ENCODE data around the gene TDRKH.

Gene TDRKH

GRCh38 chr1:151763990-151764389, 26.3 kb downstream of the TDRKH start:
- DNase-seq (ENCODE audit: low read depth, low spot score): no peak
- peak overlapping the region; percentile 87 for H3K4me3 ChIP-seq (ENCODE audit: low read depth, low read length)
- in situ Hi-C loops (cut with HindIII; ENCODE audit: low sequenced_read_pairs): no loop called here
- TF ChIP-seq CTCF (IDR thresholded peaks at IDR 0.05; ENCODE audit: low read depth, low read length): no peak

DNA sequence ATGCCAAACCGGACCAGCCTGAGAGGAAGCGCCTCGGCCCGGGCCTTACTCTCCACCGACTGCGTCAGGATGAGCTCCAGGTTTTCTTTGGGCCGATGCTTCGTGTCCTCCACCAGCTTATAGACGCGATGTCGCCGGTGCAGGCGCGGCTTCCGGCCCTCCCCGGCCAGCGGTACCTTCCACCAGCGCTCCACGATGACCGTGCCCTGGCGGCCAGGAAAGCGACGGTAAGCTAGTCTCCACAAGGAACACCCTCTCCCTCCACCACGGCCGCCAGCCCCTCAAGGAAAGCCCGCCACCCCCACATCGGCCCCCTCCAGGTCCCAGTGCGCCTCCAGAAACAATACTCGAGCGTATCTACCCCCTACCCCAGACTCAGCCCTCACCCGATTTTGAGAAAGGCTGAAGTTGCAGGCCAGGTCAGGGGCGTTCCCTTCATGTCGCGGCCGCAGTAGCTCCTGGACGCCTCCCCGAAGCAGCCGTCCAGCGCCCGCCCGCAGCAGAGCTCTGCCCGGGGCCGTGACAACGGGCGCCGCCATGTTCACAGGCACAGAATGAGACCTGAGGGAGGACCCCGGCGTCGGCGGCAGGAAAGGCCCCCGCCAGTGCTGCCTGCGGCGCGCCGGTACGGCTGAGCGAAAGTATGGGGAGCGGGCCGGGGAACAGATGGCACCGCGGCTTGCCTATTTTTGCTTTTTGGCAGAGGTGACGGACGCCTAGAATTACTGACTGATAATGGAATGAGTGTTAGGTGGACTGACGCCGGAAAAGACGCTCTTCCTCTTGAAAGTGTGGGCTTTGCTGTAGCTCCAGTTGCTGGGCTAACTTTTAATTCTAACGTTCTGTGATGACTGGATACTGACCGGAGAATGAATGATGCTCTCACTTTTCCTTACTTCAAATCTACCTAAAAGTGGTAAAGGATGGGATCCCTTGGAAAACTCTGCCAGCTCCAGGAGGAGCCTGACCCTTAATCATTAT, 27.1 kb downstream of the TDRKH start, which contains the start of gene MRPL9:
Gene MRPL9 (minus strand): TSS at position 556 of the 981 bp plus-strand sequence. CDS start 17 bp downstream, at position 539.
- DNase-seq (ENCODE audit: low read depth, low spot score): peak; percentile 77
- in situ Hi-C loops (cut with HindIII; ENCODE audit: low sequenced_read_pairs): no loop called here
- no peak for TF ChIP-seq CTCF (IDR thresholded peaks at IDR 0.05; ENCODE audit: low read depth, low read length)
- peak within 1 kb of the TSS; percentile 87 for H3K4me3 ChIP-seq (ENCODE audit: low read depth, low read length)

DNA sequence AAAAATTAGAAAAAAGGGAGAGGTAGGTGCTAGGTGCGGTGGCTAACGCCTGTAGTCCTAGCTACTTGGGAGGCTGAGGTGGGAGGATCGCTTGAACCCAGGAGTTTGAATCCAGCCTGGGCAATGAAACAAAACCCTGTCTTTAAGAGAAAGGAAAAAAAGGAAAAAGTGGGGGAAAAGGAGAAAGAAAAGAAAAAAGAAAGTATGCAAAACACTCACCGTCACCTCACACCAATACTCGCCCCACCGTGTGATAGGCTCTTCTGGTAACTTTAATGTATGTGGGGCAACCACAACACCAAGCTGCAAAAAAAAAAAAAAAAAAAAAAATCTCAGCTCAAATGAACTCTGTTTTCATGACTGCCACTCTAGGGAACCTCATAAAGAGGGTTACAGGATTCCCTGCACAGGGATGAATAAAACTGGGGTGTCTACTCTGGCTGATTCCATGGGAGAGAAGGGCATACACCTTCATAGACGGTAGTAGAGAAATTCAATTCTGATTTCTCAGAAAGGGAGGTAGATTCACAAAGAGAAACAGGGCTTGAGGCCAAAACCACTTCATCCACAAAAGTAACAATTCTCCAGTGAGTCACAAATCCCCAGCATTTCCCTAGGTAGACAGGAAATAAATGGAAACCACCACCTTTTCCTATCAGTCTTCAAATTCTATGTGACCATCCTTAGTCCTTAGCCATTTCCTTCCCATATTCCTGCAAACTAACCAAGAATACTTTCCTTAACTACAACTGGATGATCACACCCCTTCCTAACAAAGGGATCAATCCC, 29.5 kb downstream of the TDRKH start:
- DNase-seq (ENCODE audit: low read depth, low spot score): no peak
- H3K4me3 ChIP-seq (ENCODE audit: low read depth, low read length): no peak overlapping the region
- in situ Hi-C loops (cut with HindIII; ENCODE audit: low sequenced_read_pairs): no loop called here
- TF ChIP-seq CTCF (IDR thresholded peaks at IDR 0.05; ENCODE audit: low read depth, low read length): no peak

- no peak overlapping the region for H3K4me3 ChIP-seq (ENCODE audit: low read depth, low read length)
- no peak for DNase-seq (ENCODE audit: low read depth, low spot score)
- in situ Hi-C loops (cut with HindIII; ENCODE audit: low sequenced_read_pairs): no loop called here
- no peak for TF ChIP-seq CTCF (IDR thresholded peaks at IDR 0.05; ENCODE audit: low read depth, low read length)
Measured at GRCh38 chr1:151759241-151759640, 31.1 kb downstream of the TDRKH start.

DNA sequence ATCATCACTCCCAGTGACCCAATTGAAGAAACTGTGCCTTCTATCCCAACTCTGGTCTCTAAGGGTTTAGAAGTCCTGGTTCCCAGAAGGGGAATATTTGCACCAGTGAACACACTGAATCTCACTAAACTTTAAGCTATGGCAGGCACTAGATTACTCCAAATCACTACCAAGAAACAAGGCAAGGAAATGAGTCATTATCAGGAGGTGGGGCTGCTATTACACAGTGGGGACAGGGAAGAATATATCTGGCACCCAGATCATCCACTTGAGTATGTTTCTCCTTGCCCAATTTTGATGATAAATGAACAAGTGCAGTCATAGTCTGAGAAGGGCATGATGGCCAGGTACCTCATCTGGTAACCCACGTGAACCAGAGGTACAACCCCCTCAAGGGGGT, 34.0 kb downstream of the TDRKH start:
- DNase-seq (ENCODE audit: low read depth, low spot score): peak; percentile 3
- in situ Hi-C loops (cut with HindIII; ENCODE audit: low sequenced_read_pairs): no loop called here
- no peak for TF ChIP-seq CTCF (IDR thresholded peaks at IDR 0.05; ENCODE audit: low read depth, low read length)
- no peak overlapping the region for H3K4me3 ChIP-seq (ENCODE audit: low read depth, low read length)

- in situ Hi-C loops (cut with HindIII; ENCODE audit: low sequenced_read_pairs): no loop called here
- H3K4me3 ChIP-seq (ENCODE audit: low read depth, low read length): no peak overlapping the region
- no peak for TF ChIP-seq CTCF (IDR thresholded peaks at IDR 0.05; ENCODE audit: low read depth, low read length)
- no peak for DNase-seq (ENCODE audit: low read depth, low spot score)
Measured at GRCh38 chr1:151741516-151741915, 48.8 kb downstream of the TDRKH start.

Measured in astrocyte of the spinal cord (primary cell).